ENCODE data around the gene PRSS8.

DNA sequence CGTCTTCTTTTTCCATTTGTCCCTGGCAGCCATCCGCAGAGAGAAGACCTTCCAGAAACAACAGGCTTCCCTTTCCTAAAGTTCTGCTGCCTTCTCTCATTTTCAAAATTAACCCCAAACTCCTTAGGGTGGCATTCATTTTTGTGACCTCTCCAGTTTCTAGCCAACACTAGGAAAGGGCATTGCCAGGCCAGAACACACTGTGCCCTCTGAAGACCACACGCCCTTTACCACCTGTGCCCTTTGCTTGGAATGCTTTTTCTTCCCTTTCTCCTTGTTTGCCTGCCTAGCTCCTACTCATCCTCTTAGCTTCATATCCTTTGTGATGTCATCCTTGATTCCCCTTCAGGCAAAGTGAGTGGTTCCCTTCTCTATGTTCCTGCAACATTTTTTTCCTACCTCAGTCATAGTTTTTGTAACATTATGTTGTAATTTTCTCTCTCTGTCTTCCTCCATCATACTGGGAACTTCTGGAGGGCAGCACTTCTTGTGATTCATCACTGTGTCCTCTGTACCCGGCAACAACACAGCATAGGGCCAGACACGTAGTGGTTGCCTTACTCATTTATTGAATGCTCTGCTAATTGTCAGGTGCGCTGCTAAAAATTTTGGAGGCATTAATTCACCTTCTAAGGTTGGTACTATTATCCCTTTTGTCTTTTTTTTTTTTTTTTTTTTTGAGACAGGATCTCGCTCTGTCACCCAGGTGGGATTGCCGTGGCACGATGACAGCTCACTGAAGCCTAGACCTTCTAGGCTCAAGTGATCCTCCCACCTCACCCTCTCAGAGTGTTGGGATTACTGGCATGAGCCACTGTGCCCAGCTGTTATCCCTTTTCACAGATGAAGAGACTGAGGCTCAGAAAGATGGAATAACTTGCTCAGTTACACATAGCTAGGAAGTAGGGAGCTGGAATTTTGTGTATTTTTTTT lies 17.0 kb downstream of the PRSS8 start:
- TF ChIP-seq, protein P1, sequence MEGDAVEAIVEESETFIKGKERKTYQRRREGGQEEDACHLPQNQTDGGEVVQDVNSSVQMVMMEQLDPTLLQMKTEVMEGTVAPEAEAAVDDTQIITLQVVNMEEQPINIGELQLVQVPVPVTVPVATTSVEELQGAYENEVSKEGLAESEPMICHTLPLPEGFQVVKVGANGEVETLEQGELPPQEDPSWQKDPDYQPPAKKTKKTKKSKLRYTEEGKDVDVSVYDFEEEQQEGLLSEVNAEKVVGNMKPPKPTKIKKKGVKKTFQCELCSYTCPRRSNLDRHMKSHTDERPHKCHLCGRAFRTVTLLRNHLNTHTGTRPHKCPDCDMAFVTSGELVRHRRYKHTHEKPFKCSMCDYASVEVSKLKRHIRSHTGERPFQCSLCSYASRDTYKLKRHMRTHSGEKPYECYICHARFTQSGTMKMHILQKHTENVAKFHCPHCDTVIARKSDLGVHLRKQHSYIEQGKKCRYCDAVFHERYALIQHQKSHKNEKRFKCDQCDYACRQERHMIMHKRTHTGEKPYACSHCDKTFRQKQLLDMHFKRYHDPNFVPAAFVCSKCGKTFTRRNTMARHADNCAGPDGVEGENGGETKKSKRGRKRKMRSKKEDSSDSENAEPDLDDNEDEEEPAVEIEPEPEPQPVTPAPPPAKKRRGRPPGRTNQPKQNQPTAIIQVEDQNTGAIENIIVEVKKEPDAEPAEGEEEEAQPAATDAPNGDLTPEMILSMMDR (IDR thresholded peaks at IDR 0.05; ENCODE audit: poor library complexity, severe bottlenecking) = no peak
- TF ChIP-seq SMC3 (conservative IDR thresholded peaks at IDR 0.05; ENCODE audit: poor library complexity) = no peak
- TF ChIP-seq, protein P2, sequence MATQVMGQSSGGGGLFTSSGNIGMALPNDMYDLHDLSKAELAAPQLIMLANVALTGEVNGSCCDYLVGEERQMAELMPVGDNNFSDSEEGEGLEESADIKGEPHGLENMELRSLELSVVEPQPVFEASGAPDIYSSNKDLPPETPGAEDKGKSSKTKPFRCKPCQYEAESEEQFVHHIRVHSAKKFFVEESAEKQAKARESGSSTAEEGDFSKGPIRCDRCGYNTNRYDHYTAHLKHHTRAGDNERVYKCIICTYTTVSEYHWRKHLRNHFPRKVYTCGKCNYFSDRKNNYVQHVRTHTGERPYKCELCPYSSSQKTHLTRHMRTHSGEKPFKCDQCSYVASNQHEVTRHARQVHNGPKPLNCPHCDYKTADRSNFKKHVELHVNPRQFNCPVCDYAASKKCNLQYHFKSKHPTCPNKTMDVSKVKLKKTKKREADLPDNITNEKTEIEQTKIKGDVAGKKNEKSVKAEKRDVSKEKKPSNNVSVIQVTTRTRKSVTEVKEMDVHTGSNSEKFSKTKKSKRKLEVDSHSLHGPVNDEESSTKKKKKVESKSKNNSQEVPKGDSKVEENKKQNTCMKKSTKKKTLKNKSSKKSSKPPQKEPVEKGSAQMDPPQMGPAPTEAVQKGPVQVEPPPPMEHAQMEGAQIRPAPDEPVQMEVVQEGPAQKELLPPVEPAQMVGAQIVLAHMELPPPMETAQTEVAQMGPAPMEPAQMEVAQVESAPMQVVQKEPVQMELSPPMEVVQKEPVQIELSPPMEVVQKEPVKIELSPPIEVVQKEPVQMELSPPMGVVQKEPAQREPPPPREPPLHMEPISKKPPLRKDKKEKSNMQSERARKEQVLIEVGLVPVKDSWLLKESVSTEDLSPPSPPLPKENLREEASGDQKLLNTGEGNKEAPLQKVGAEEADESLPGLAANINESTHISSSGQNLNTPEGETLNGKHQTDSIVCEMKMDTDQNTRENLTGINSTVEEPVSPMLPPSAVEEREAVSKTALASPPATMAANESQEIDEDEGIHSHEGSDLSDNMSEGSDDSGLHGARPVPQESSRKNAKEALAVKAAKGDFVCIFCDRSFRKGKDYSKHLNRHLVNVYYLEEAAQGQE (IDR thresholded peaks at IDR 0.05; ENCODE audit: borderline replicate concordance) = no peak
- TF ChIP-seq POLR2AphosphoS5 (IDR thresholded peaks at IDR 0.05) = no peak
- TF ChIP-seq EP300 (conservative IDR thresholded peaks at IDR 0.05; ENCODE audit: poor library complexity, severe bottlenecking) = no peak
- no peak for TF ChIP-seq EZH2 (IDR thresholded peaks at IDR 0.05; ENCODE audit: borderline replicate concordance, insufficient read depth, low read length, poor library complexity, severe bottlenecking)

Measured in neural cell (in vitro differentiated cells).